D721Med (cell line): ENCODE results near the gene RNF34.

Source experiments
- DNase-seq: peaks from one replicate; pipeline ENCODE4 v3.0.0; 2011; ENCODE audit warnings: low spot score; ENCODE audit not compliant: insufficient read length
- FAIRE-seq: peaks from 2 replicates; lab custom pipeline; 2011; peaks lifted over from hg19 to GRCh38; lab: Jason Lieb, UNC
- TF ChIP-seq, protein P1 (sequence below): IDR thresholded peaks from 2 replicates; pipeline ENCODE4 v1.5.1; 2012; ENCODE audit warnings: mild to moderate bottlenecking, control low read depth; ENCODE audit not compliant: insufficient read depth; ENCODE audit errors: missing control alignments

Gene RNF34

DNA sequence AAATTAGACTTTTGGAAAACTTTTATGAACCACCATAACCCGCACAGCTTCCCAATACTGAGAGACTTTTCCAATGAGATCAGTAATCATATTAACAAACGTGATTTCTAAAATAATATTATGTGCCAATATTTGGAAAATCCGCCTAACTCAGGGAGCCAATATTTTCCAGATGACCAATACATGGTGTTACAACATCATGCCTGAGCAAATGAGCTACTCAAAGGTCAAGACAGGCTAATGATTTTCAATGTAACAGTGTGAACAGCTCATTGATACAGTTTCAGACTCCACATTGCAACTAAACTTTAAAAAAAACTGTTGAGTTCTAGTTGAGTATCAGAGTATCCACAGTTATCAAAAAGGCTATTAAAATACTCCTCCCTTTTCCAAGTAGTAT lies 46.8 kb downstream of the RNF34 start:
- FAIRE-seq, result no peak
- no peak for DNase-seq
- TF ChIP-seq, protein P1, sequence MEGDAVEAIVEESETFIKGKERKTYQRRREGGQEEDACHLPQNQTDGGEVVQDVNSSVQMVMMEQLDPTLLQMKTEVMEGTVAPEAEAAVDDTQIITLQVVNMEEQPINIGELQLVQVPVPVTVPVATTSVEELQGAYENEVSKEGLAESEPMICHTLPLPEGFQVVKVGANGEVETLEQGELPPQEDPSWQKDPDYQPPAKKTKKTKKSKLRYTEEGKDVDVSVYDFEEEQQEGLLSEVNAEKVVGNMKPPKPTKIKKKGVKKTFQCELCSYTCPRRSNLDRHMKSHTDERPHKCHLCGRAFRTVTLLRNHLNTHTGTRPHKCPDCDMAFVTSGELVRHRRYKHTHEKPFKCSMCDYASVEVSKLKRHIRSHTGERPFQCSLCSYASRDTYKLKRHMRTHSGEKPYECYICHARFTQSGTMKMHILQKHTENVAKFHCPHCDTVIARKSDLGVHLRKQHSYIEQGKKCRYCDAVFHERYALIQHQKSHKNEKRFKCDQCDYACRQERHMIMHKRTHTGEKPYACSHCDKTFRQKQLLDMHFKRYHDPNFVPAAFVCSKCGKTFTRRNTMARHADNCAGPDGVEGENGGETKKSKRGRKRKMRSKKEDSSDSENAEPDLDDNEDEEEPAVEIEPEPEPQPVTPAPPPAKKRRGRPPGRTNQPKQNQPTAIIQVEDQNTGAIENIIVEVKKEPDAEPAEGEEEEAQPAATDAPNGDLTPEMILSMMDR, result no peak

DNA sequence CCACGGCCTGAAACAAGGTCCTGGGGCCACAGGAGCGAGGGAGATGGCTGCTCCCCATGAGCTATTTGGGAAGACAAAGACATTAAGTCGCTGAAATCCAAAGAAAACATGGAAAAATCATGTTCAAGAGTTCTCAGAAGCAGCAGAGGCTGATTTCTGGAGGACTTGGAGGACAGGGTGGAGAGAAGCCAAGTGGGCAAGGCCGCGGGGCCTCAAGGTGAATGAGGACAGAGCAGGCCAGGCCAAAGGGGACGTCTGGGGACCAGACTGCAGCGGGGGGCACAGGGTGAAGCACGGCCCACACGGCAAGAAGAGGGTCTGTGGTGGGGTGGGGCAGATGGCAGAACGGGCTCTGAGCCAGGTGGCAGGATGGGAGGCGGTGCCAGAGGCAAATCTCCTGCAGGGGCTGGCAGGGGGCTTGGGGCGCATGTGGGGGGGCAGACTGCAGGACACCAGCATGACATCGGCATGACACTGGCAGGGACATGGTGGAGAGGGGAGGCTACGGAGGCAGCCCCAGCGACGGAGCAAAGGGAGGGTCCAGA lies 48.9 kb downstream of the RNF34 start:
- no peak for DNase-seq
- TF ChIP-seq, protein P1, result no peak
- FAIRE-seq, result no peak

DNA sequence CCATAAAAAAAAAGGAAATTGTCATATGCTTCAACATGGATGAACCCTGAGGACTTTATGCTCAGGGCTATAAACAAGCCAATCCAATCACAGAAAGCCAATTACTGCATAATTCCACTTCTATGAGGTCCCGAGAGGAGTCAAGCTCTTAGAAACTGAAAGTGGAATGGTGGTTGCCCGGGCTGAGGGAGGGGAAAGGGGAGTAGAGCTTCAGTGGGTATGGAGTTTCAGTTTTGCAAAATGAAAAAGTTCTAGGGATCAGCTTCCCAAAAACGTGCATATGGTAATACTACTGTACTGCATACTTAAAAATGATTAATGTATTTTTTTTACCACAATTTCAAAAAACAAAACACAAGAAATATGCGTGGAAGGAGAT lies 52.0 kb downstream of the RNF34 start:
- FAIRE-seq, result no peak
- TF ChIP-seq, protein P1, result no peak

DNA sequence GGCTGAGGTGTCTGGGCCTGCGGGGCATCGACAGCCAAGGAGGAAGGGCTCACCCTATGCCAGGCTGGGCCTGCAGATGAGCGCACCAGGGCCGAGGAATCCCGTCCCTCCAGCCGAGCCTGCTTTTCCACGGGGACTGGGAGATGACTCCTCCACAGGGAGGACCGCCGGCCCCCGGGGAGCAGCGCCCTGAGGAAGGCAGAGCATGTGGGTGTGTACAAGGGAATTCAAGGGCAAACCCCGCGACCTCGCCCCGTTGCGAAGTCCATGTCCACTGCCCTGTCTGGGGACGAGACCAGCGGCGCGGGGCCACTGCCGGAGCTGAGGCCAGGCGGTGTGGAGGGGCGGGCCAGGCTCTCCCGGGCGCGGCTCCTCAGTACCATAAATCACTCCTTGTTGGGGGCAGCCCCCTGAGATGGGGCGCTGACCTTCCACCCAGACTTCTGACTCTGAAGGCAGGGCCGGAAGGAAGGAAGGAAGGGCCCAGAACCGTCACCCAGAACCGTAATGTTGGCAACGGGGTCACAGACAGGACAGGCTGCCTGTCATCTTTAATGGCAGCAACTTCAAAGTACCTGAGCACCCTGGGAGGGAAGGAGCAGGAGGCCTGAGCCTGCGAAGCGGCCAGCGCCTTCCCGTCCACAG lies 52.5 kb downstream of the RNF34 start:
- DNase-seq, result no peak
- TF ChIP-seq, protein P1, result no peak
- FAIRE-seq, result no peak

More for the DNA sequence above, 52.0 kb downstream of the RNF34 start:
- no peak for DNase-seq

DNA sequence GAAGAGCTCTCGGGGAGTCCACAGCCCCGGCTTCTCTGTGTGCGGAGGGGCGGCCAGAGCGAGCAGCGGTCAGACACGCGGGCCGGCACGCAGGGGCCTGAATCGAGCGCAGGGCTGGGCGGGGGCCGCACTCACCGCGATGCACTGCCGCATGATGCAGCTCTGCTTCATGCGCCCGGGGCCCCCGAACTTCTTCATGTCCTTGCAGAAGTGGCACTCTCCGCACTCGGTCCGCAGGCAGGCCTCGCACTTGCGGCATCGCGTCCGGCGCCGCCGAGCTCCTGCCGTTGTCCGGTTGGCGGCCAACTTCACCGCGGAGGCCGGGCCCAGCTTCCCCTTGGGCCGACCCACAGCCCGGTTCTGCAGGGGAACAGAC lies 53.1 kb downstream of the RNF34 start:
- TF ChIP-seq, protein P1, result no peak
- DNase-seq (no peak), FAIRE-seq (no peak)

DNA sequence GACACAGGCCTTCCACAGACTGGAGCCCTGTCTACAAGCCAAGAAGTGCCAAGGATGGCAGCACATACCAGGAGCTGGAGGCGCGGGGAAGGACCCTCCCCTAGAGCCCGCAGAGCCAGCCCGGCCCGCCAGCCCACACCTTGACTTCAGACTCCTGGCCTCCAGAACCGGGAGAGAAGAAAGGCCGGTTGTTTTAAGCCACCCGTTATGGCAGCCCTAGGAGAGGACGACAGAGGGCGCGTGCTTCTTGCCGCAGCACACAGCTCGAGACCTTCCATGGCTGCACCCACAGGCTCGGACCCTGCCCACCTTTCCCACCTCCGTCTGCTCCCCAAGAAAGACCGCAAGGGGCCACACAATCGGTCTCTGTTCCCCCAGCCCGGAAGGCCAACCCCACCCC lies 53.7 kb downstream of the RNF34 start:
- DNase-seq (no peak), FAIRE-seq (no peak)
- TF ChIP-seq, protein P1, result no peak

DNA sequence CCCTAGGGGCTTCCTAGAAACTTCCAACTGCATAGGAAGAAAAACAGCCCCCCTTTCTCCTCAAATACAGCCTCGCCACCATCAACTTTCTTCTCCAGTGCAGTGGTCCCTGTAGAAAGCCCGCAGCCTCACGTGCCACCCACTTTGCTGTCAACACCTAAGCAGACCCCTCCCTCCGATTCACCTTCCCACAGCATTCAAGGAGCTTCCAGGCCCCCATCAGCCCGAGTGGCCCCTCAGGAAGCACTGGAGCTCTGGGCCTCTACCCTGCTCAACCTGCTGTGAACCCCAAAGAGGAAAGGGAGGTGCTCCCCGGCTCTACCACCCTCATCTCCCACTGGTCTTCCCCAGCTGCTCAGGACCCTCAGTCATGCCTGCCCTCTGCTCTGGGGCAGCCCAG lies 55.0 kb downstream of the RNF34 start:
- no peak for DNase-seq
- TF ChIP-seq, protein P1, result no peak
- no peak for FAIRE-seq
